HepG2 (cell line): ENCODE results near the gene ZBTB45. TPM values are rescaled to one million over a fixed set of nuclear protein-coding genes. Genes with fewer than 3 reads are reported as not detected.
A peak's percentile ranks its signal among the peaks of the same experiment; 100 is the strongest.

Experiments used
- CREB1 ChIP-seq, 2 experiments: fragments of 450-650 bp in 1 of 2; IDR thresholded peaks; 2 replicates each; pipeline ENCODE4 v1.6.1; 2016 to 2017; ENCODE audit warnings: control low read depth in 1 of 2, mild to moderate bottlenecking in 1 of 2, missing compliant biosample characterization in 1 of 2, missing genetic modification characterization in 1 of 2
- CREM ChIP-seq, 2 experiments: sonication (generic) in 1 of 2; formaldehyde crosslinking in 1 of 2; IDR thresholded peaks; 2 replicates each; pipeline versions ENCODE4 v1.4.0 to v1.6.1; 2016 to 2020; ENCODE audit warnings: antibody characterized with exemption in 1 of 2, mild to moderate bottlenecking in 1 of 2, missing genetic modification reagents in 1 of 2
- DBP ChIP-seq: sonication (generic); formaldehyde crosslinking; IDR thresholded peaks from 2 replicates; pipeline ENCODE4 v1.4.0; 2020; ENCODE audit warnings: missing genetic modification reagents; ENCODE audit errors: not compliant biosample characterization
- ETV5 ChIP-seq: IDR thresholded peaks from 2 replicates; pipeline ENCODE4 v1.6.1; 2018; ENCODE audit warnings: missing biosample characterization, missing genetic modification reagents, inconsistent platforms, borderline replicate concordance
- HNRNPLL ChIP-seq: fragments of 200-400 bp; formaldehyde crosslinking; IDR thresholded peaks from 2 replicates; pipeline ENCODE4 v1.6.1; 2017; ENCODE audit warnings: mild to moderate bottlenecking, low read depth, low read length; ENCODE audit not compliant: poor library complexity, severe bottlenecking
- HOXD1 ChIP-seq: sonication (generic); formaldehyde crosslinking; IDR thresholded peaks from 2 replicates; pipeline ENCODE4 v1.5.0; 2020; ENCODE audit warnings: missing genetic modification reagents
- KLF16 ChIP-seq, 2 experiments: sonication (generic) in 1 of 2; formaldehyde crosslinking in 1 of 2; IDR thresholded peaks; 2 replicates each; pipeline versions ENCODE4 v1.6.1 to v1.8.0; 2016 to 2023; ENCODE audit warnings: missing genetic modification reagents in 2 of 2, missing compliant biosample characterization in 1 of 2
- MXD4 ChIP-seq: IDR thresholded peaks from 2 replicates; pipeline ENCODE4 v1.6.1; 2016; ENCODE audit warnings: mild to moderate bottlenecking, missing biosample characterization, missing genetic modification reagents
- PHF20 ChIP-seq: sonication (generic); formaldehyde crosslinking; IDR thresholded peaks from 2 replicates; pipeline ENCODE4 v1.5.0; 2020; ENCODE audit warnings: mild to moderate bottlenecking, missing genetic modification reagents
- PRDM4 ChIP-seq: sonication (generic); formaldehyde crosslinking; IDR thresholded peaks from 2 replicates; pipeline ENCODE4 v1.9.0; 2021; ENCODE audit warnings: missing genetic modification reagents, borderline replicate concordance
- RFXANK ChIP-seq: IDR thresholded peaks from 2 replicates; pipeline ENCODE4 v1.6.1; 2016
- SETDB1 ChIP-seq: sonication (generic); formaldehyde crosslinking; IDR thresholded peaks from 2 replicates; pipeline ENCODE4 v1.5.1; 2020; ENCODE audit warnings: missing genetic modification reagents, mild to moderate bottlenecking, borderline replicate concordance
- ZMYM2 ChIP-seq: sonication (generic); formaldehyde crosslinking; IDR thresholded peaks from 2 replicates; pipeline ENCODE4 v1.8.0; 2022; ENCODE audit warnings: mild to moderate bottlenecking, missing genetic modification reagents
- ZNF33A ChIP-seq: sonication (generic); formaldehyde crosslinking; IDR thresholded peaks from 2 replicates; pipeline ENCODE4 v1.5.1; 2020; ENCODE audit warnings: missing genetic modification reagents, mild to moderate bottlenecking, moderate library complexity, borderline replicate concordance
- ZNF510 ChIP-seq: sonication (generic); formaldehyde crosslinking; IDR thresholded peaks from 2 replicates; pipeline ENCODE4 v1.4.0; 2020; ENCODE audit warnings: low read depth, mild to moderate bottlenecking, missing genetic modification reagents
- ZNF607 ChIP-seq: sonication (generic); formaldehyde crosslinking; IDR thresholded peaks from 2 replicates; pipeline ENCODE4 v1.5.1; 2020; ENCODE audit warnings: missing genetic modification reagents, mild to moderate bottlenecking, borderline replicate concordance
- polyA plus RNA-seq, 8 experiments: library from polyadenylated mRNA; depleted of rRNA in 3 of 8; stranded (reverse) in 7 of 8; unstranded in 1 of 8; fragments of >200 nt; fragmentation: Illumina TruSeq in 4 of 8; extraction: Trizol in 4 of 8; gene quantifications; 2 replicates each; pipeline versions ENCODE4 v1.2.1 to v1.2.3, GENCODE V29; 2011 to 2016; ENCODE audit warnings: low read depth in 4 of 8, missing spikeins in 1 of 8, mixed read lengths in 1 of 8; ENCODE audit not compliant: insufficient read depth in 1 of 8
- total RNA-seq, 5 experiments: library from RNA; depleted of rRNA; stranded (reverse); fragments of >200 nt; fragmentation: Illumina TruSeq; extraction: Trizol; gene quantifications; 2 replicates each; pipeline ENCODE4 v1.2.3, GENCODE V29; 2016; ENCODE audit warnings: low read depth in 1 of 5
- TF ChIP-seq, protein P1 (sequence below): sonication (generic); formaldehyde crosslinking; IDR thresholded peaks from 2 replicates; pipeline ENCODE4 v1.8.0; 2022; ENCODE audit warnings: mild to moderate bottlenecking, missing genetic modification reagents; ENCODE audit not compliant: insufficient replicate concordance
- TF ChIP-seq, protein P2 (sequence below): sonication (generic); formaldehyde crosslinking; IDR thresholded peaks from 2 replicates; pipeline ENCODE4 v1.4.0; 2020; ENCODE audit warnings: missing genetic modification reagents, borderline replicate concordance
- TF ChIP-seq, protein P3 (sequence below): IDR thresholded peaks from 2 replicates; pipeline ENCODE4 v1.6.1; 2016; ENCODE audit warnings: missing genetic modification reagents, missing compliant biosample characterization

ZBTB45 gene
- total and polyA plus RNA-seq, 2 of the 13 experiments (the other 11 are each of a cell fraction or from before 2014, with no cell fraction given) = 3.0 to 3.7 TPM

DNA sequence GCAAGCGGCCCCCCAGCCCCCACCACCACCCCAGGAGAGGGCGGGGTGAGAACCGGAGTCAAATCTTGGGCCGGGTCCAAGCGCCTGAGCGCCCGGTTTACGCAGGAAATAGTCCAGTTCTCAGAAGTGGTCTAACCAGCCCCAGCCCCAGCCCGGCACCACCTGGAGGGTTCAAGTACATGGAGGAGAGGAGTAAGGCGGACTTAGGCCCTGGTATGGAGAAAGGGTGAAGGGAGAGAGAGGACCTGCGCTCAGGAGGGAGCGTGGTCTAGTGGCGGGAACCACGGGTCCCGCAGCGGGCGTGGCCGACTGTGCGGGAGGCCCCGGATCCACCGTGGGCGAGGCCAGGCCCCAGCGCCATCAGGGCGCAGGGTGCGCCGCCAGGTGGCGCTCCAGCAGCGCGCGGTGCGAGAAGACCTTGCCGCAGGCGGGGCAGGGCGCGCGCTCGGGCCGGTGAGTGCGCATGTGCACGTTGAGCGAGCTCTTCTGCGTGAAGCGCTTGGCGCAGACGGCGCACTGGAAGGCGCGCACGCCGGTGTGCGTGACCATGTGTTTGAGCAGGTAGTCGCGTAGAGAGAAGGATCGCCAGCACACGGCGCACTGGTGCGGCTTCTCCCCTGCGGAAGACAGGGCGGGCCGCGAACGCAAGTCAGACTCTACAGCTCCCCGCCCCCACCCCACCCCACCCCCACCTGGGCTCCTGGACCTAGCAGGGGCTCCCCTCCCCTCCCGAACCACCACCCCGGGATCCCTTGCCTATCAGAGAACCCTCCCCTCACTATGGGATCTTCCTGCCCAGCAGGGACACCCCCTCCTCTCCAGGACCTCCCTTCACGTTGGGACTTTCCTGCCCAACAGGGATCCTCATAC is 5.7 kb downstream of the ZBTB45 start (continued):
- no peak for TF ChIP-seq ZNF33A
- no peak for TF ChIP-seq DBP
- no peak for TF ChIP-seq RFXANK
- TF ChIP-seq CREB1 (IDR thresholded peaks at IDR 0.05) = peak; percentile 38; the same call in 1 of the 2 replicates
- no peak for TF ChIP-seq CREB1 (CRISPR knock-in tag; IDR thresholded peaks at IDR 0.05)
- TF ChIP-seq HOXD1 (CRISPR knock-in tag) = peak; percentile 62; the same call in 1 of the 2 replicates
- TF ChIP-seq PHF20 (CRISPR knock-in tag) = no peak
- no peak for TF ChIP-seq ZNF510 (CRISPR knock-in tag)
- TF ChIP-seq HNRNPLL = peak; percentile 99
- peak; percentile 36; the same call in 1 of the 2 replicates for TF ChIP-seq ETV5 (CRISPR knock-in tag)
- no peak for TF ChIP-seq KLF16 (CRISPR knock-in tag; IDR thresholded peaks at IDR 0.05)
- no peak for TF ChIP-seq ZMYM2 (CRISPR knock-in tag)
- TF ChIP-seq ZNF607 (CRISPR knock-in tag) = peak; percentile 91
- TF ChIP-seq, protein P1, sequence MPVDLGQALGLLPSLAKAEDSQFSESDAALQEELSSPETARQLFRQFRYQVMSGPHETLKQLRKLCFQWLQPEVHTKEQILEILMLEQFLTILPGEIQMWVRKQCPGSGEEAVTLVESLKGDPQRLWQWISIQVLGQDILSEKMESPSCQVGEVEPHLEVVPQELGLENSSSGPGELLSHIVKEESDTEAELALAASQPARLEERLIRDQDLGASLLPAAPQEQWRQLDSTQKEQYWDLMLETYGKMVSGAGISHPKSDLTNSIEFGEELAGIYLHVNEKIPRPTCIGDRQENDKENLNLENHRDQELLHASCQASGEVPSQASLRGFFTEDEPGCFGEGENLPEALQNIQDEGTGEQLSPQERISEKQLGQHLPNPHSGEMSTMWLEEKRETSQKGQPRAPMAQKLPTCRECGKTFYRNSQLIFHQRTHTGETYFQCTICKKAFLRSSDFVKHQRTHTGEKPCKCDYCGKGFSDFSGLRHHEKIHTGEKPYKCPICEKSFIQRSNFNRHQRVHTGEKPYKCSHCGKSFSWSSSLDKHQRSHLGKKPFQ (CRISPR knock-in tag) = no peak
- no peak for TF ChIP-seq CREM (IDR thresholded peaks at IDR 0.05)
- TF ChIP-seq CREM (CRISPR knock-in tag; IDR thresholded peaks at IDR 0.05) = no peak
- TF ChIP-seq, protein P2, sequence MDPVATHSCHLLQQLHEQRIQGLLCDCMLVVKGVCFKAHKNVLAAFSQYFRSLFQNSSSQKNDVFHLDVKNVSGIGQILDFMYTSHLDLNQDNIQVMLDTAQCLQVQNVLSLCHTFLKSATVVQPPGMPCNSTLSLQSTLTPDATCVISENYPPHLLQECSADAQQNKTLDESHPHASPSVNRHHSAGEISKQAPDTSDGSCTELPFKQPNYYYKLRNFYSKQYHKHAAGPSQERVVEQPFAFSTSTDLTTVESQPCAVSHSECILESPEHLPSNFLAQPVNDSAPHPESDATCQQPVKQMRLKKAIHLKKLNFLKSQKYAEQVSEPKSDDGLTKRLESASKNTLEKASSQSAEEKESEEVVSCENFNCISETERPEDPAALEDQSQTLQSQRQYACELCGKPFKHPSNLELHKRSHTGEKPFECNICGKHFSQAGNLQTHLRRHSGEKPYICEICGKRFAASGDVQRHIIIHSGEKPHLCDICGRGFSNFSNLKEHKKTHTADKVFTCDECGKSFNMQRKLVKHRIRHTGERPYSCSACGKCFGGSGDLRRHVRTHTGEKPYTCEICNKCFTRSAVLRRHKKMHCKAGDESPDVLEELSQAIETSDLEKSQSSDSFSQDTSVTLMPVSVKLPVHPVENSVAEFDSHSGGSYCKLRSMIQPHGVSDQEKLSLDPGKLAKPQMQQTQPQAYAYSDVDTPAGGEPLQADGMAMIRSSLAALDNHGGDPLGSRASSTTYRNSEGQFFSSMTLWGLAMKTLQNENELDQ (CRISPR knock-in tag) = 0 out of 2 replicates have a peak, but pooled peaks have one; percentile 17
- TF ChIP-seq MXD4 (CRISPR knock-in tag) = peak; percentile 81
- no peak for TF ChIP-seq SETDB1 (CRISPR knock-in tag)
- TF ChIP-seq, protein P3, sequence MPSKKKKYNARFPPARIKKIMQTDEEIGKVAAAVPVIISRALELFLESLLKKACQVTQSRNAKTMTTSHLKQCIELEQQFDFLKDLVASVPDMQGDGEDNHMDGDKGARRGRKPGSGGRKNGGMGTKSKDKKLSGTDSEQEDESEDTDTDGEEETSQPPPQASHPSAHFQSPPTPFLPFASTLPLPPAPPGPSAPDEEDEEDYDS (CRISPR knock-in tag) = peak; percentile 62; the same call in 1 of the 2 replicates
- TF ChIP-seq PRDM4 (CRISPR knock-in tag) = no peak
